HG03097 (cell line): ENCODE results near the gene IL36B.

Experiments used
- ATAC-seq: cut with Tn5 transposase; IDR thresholded peaks from one replicate; pipeline ENCODE4 v1.9.1; 2021; ENCODE audit not compliant: unreplicated experiment, low FRiP score

IL36B gene

GRCh38 chr2:113076954-113077669 is 24.4 kb upstream of the IL36B start:
- ATAC-seq = no peak

- ATAC-seq = no peak
Observed at GRCh38 chr2:113075600-113075999, 22.9 kb upstream of the IL36B start.

GRCh38 chr2:113075030-113075429 is 22.4 kb upstream of the IL36B start:
- ATAC-seq = no peak

- no peak for ATAC-seq
Observed at GRCh38 chr2:113073325-113073834, 20.7 kb upstream of the IL36B start.

- no peak for ATAC-seq
Observed at GRCh38 chr2:113072584-113072983, 19.9 kb upstream of the IL36B start.

- ATAC-seq = no peak
Observed at GRCh38 chr2:113070606-113070975, 17.9 kb upstream of the IL36B start.

- ATAC-seq = no peak
Observed at GRCh38 chr2:113069676-113070605, 17.3 kb upstream of the IL36B start.

- ATAC-seq = no peak
Observed at GRCh38 chr2:113068706-113069485, 16.2 kb upstream of the IL36B start.

GRCh38 chr2:113068249-113068648 is 15.6 kb upstream of the IL36B start:
- no peak for ATAC-seq

GRCh38 chr2:113067681-113068080 is 15.0 kb upstream of the IL36B start, which contains the start of gene IL1F10:
IL1F10 (plus strand) TSS chr2:113067970; CDS start chr2:113072739, 4,769 bp downstream.
- ATAC-seq = no peak

- no peak for ATAC-seq
Observed at GRCh38 chr2:113064898-113065297, 12.2 kb upstream of the IL36B start.

- ATAC-seq = no peak
Observed at GRCh38 chr2:113064281-113064680, 11.6 kb upstream of the IL36B start.

- no peak for ATAC-seq
Observed at GRCh38 chr2:113061896-113062770, 9.5 kb upstream of the IL36B start.

GRCh38 chr2:113061241-113061640 is 8.6 kb upstream of the IL36B start:
- ATAC-seq = no peak

- no peak for ATAC-seq
Observed at GRCh38 chr2:113060796-113061195, 8.1 kb upstream of the IL36B start.

- ATAC-seq = no peak
Observed at GRCh38 chr2:113060396-113060795, 7.7 kb upstream of the IL36B start.

GRCh38 chr2:113058998-113059960 is 6.6 kb upstream of the IL36B start, which contains the start of gene IL36RN:
IL36RN (plus strand) TSS chr2:113059198; CDS start chr2:113059439, 241 bp downstream.
- ATAC-seq = no peak

GRCh38 chr2:113058411-113058994 is 5.8 kb upstream of the IL36B start:
- no peak for ATAC-seq
